Motor neuron (in vitro differentiated cells): ENCODE measurements around the gene CHMP6. TPM values are rescaled to one million over a fixed set of nuclear protein-coding genes. Genes with fewer than 3 reads are reported as not detected.
A peak's percentile ranks its signal among the peaks of the same experiment; 100 is the strongest.

Experiments
- ATAC-seq, 8 experiments: fragments of 200-7000 bp; cut with Tn5 transposase; replicated peaks in 6 of 8; 2 replicates each; pipeline ENCODE4 v1.8.0; 2021; ENCODE audit warnings: mild to moderate bottlenecking in 8 of 8, moderate library complexity in 8 of 8
- H3K27ac ChIP-seq, 2 donors: fragments of 250-450 bp; sonication (Bioruptor Pico); 2 replicates each; pipeline ENCODE4 v1.9.0; 2021; ENCODE audit warnings: antibody characterized with exemption in 2 of 2, mild to moderate bottlenecking in 2 of 2, moderate library complexity in 1 of 2
- H3K4me1 ChIP-seq, 2 donors: fragments of 250-450 bp; sonication (Bioruptor Pico); replicated peaks in 1 of 2; 2 replicates each; pipeline ENCODE4 v1.6.1; 2021; ENCODE audit warnings: antibody characterized with exemption in 2 of 2, mild to moderate bottlenecking in 2 of 2, moderate library complexity in 1 of 2
- H3K4me3 ChIP-seq, 5 donors: fragments of 250-450 bp; sonication (Bioruptor Pico); 2 replicates each; pipeline ENCODE4 v1.9.0; 2021; ENCODE audit warnings: antibody characterized with exemption in 5 of 5, mild to moderate bottlenecking in 5 of 5, moderate library complexity in 4 of 5
- WGBS, 10 experiments: fragments of 450-650 bp; shearing (Covaris generic); methylation state at CpG; one replicate each; pipeline ENCODE4 v1.0.0; 2022; 5-methylcytosine and 5-hydroxymethylcytosine counted together
- in situ Hi-C, 9 experiments: fragments of 400-800 bp; cut with MboI; loops; one replicate each; pipeline ENCODE4 v1.15.0; 2021; ENCODE audit warnings: low sequenced_read_pairs in 9 of 9, low pct_unique_long_range_greater_than_20kb in 2 of 9; ENCODE audit not compliant: unreplicated experiment in 9 of 9
- total RNA-seq, 8 experiments: library from RNA; unstranded; fragments of 300-600 nt; gene quantifications; 2 replicates each; pipeline versions ENCODE4 v1.2.3 to v1.2.4, GENCODE V29; 2022

The CHMP6 gene
- total RNA-seq, 8 experiments from 2014 or later = 13.1 to 27.2 (median 21.7) TPM

- in situ Hi-C loops = loop anchor here in 7 of 9 experiments (10.0 to 25.0 kb wide), 4 partner anchors 105 to 557 kb away; no protein-coding TSS in a partner anchor
- no peak overlapping the region for H3K27ac ChIP-seq
- peaks cover 0 to 4% of the 10 kb centered on the region in 2 donors for H3K4me1 ChIP-seq
- WGBS, 10 experiments = 60 to 100% (median 75%) methylated on average over 2 to 7 of the region's 17 CpGs; no CpG with 5 or more reads in 6 of the 10 experiments
- ATAC-seq = peak in 4 of 8 experiments; percentile 2 to 8 (median 4)
- no peak overlapping the region for H3K4me3 ChIP-seq
Measured at GRCh38 chr17:80981929-80982425, 9.7 kb upstream of the CHMP6 start.

- Histone ChIP-seq H3K27ac (no peak overlapping the region), H3K4me3 (no peak overlapping the region), H3K4me1 (peaks cover 2 to 4% of the 10 kb centered on the region in 2 donors)
- ATAC-seq = peak in 3 of 8 experiments; percentile 1 to 5 (median 2)
- 80 to 100% (median 81%) methylated on average over 2 to 7 of the region's 17 CpGs; no CpG with 5 or more reads in 5 of the 10 experiments for WGBS, 10 experiments
- in situ Hi-C loops = loop anchor here in 7 of 9 experiments (10.0 to 25.0 kb wide), 4 partner anchors 105 to 558 kb away; no protein-coding TSS in a partner anchor
Measured at GRCh38 chr17:80982426-80982974, 9.1 kb upstream of the CHMP6 start.

GRCh38 chr17:80983545-80983944 lies 8.1 kb upstream of the CHMP6 start:
- in situ Hi-C loops = loop anchor here in 7 of 9 experiments (10.0 to 25.0 kb wide), 4 partner anchors 104 to 559 kb away; no protein-coding TSS in a partner anchor
- ATAC-seq = no peak
- H3K4me3 ChIP-seq = no peak overlapping the region
- H3K27ac ChIP-seq = no peak overlapping the region
- H3K4me1 ChIP-seq = peaks cover 11 to 13% of the 10 kb centered on the region in 2 donors
- 20 to 90% (median 80%) methylated on average over 1 to 14 of the region's 17 CpGs; no CpG with 5 or more reads in 2 of the 10 experiments for WGBS, 10 experiments

GRCh38 chr17:80984749-80985148 lies 6.9 kb upstream of the CHMP6 start:
- Histone ChIP-seq H3K4me1 (peaks cover 11 to 19% of the 10 kb centered on the region in 2 donors), H3K27ac (no peak overlapping the region), H3K4me3 (no peak overlapping the region)
- peak in 2 of 8 experiments; percentile 16 to 41 for ATAC-seq
- 20 to 78% (median 36%) methylated on average over 1 to 6 of the region's 7 CpGs; no CpG with 5 or more reads in 1 of the 10 experiments for WGBS, 10 experiments
- in situ Hi-C loops = loop anchor here in 7 of 9 experiments (10.0 to 25.0 kb wide), 4 partner anchors 103 to 560 kb away; no protein-coding TSS in a partner anchor

GRCh38 chr17:80986046-80986445 lies 5.6 kb upstream of the CHMP6 start:
- Histone ChIP-seq H3K4me3 (no peak overlapping the region), H3K27ac (no peak overlapping the region), H3K4me1 (peaks cover 11 to 19% of the 10 kb centered on the region in 2 donors)
- ATAC-seq = no peak
- WGBS, 10 experiments = 38 to 93% (median 76%) methylated on average over 3 to 7 of the region's 7 CpGs; no CpG with 5 or more reads in 4 of the 10 experiments
- in situ Hi-C loops = loop anchor here in 7 of 9 experiments (10.0 to 25.0 kb wide), 4 partner anchors 101 to 561 kb away; no protein-coding TSS in a partner anchor

GRCh38 chr17:80986816-80987475 lies 4.7 kb upstream of the CHMP6 start:
- in situ Hi-C loops = loop anchor here in 7 of 9 experiments (10.0 to 25.0 kb wide), 4 partner anchors 100 to 562 kb away; no protein-coding TSS in a partner anchor
- H3K27ac ChIP-seq = no peak overlapping the region
- 60 to 95% (median 75%) methylated on average over 1 to 15 of the region's 18 CpGs; no CpG with 5 or more reads in 4 of the 10 experiments for WGBS, 10 experiments
- ATAC-seq = no peak
- peaks cover 11 to 19% of the 10 kb centered on the region in 2 donors for H3K4me1 ChIP-seq
- no peak overlapping the region for H3K4me3 ChIP-seq

- H3K27ac ChIP-seq = no peak overlapping the region
- WGBS, 10 experiments = 13 to 45% (median 36%) methylated on average over 2 to 8 of the region's 16 CpGs; no CpG with 5 or more reads in 6 of the 10 experiments
Measured at GRCh38 chr17:80987941-80988461, 3.6 kb upstream of the CHMP6 start.

GRCh38 chr17:80989586-80989913 lies 2.1 kb upstream of the CHMP6 start:
- WGBS, 10 experiments = 50 to 100% (median 100%) methylated on average over 1 to 5 of the region's 11 CpGs; no CpG with 5 or more reads in 5 of the 10 experiments
- Histone ChIP-seq H3K4me1 (peaks cover 18 to 26% of the 10 kb centered on the region in 2 donors), H3K27ac (no peak overlapping the region), H3K4me3 (no peak overlapping the region)
- no peak for ATAC-seq
- in situ Hi-C loops = loop anchor here in 7 of 9 experiments (10.0 to 25.0 kb wide), 4 partner anchors 98 to 565 kb away; no protein-coding TSS in a partner anchor

More at GRCh38 chr17:80987941-80988461, 3.6 kb upstream of the CHMP6 start:
- Histone ChIP-seq H3K4me1 (peaks cover 15 to 25% of the 10 kb centered on the region in 2 donors), H3K4me3 (no peak overlapping the region)
- in situ Hi-C loops = loop anchor here in 7 of 9 experiments (10.0 to 25.0 kb wide), 4 partner anchors 99 to 563 kb away; no protein-coding TSS in a partner anchor
- ATAC-seq = peak in 5 of 8 experiments; percentile 3 to 30 (median 23)

GRCh38 chr17:80990921-80991644 lies 558 bp upstream of the CHMP6 start:
- Histone ChIP-seq H3K27ac (peak overlapping the region in 1 of 2 donors; percentile 41), H3K4me1 (peaks cover 18 to 26% of the 10 kb centered on the region in 2 donors), H3K4me3 (peak overlapping the region; percentile 84 to 97 (median 95))
- in situ Hi-C loops = loop anchor here in 4 of 9 experiments (10.0 to 25.0 kb wide), 3 partner anchors 96 to 554 kb away; no protein-coding TSS in a partner anchor
- peak in 1 of 8 experiments; percentile 0 for ATAC-seq
- 12 to 68% (median 34%) methylated on average over 1 to 10 of the region's 22 CpGs; no CpG with 5 or more reads in 2 of the 10 experiments for WGBS, 10 experiments

- in situ Hi-C loops = loop anchor here in 4 of 9 experiments (10.0 to 25.0 kb wide), 3 partner anchors 95 to 555 kb away; no protein-coding TSS in a partner anchor
- peak overlapping the region in 1 of 2 donors; percentile 41 for H3K27ac ChIP-seq
- peak; percentile 35 to 66 (median 48) for ATAC-seq
Measured at GRCh38 chr17:80992077-80992947, 671 bp downstream of the CHMP6 start.

More at GRCh38 chr17:80992077-80992947, 671 bp downstream of the CHMP6 start:
- peaks cover 18 to 25% of the 10 kb centered on the region in 2 donors for H3K4me1 ChIP-seq
- WGBS, 10 experiments = 0 to 52% (median 10%) methylated on average over 1 to 12 of the region's 90 CpGs; no CpG with 5 or more reads in 1 of the 10 experiments
- peak overlapping the region; percentile 84 to 97 (median 95) for H3K4me3 ChIP-seq
